MCF 10A (cell line): ENCODE data around the gene CCDC183. TPM values are rescaled to one million over a fixed set of nuclear protein-coding genes. Genes with fewer than 3 reads are reported as not detected.

Experiments used
- BruUV-seq: library from RNA; stranded (reverse); fragments of 400-500 nt; replicated peaks from 2 replicates; lab custom pipeline; 2021; lab: Mats Ljungman, UMichigan
- CTCF ChIA-PET: fragments of 300-600 bp; sonication (Branson Sonifier 250); formaldehyde crosslinking; extraction: SDS; loops from one replicate; lab custom pipeline; 2021; ENCODE audit warnings: antibody characterized with exemption, inconsistent platforms; lab: Yijun Ruan, JAX
- POLR2A ChIA-PET: fragments of 300-600, 350-650 bp; sonication (Branson Sonifier 250); formaldehyde crosslinking; extraction: SDS; loops from one replicate; lab custom pipeline; 2020; ENCODE audit warnings: antibody characterized with exemption, inconsistent platforms; lab: Yijun Ruan, JAX
- DNase-seq: peaks from one replicate; pipeline ENCODE4 v3.0.0-alpha.2; 2018; ENCODE audit not compliant: unreplicated experiment
- H3K27ac Mint-ChIP-seq: one replicate; pipeline ENCODE4 v1.8.0; 2022; ENCODE audit warnings: mild to moderate bottlenecking, low read depth, mixed read lengths; ENCODE audit not compliant: unreplicated experiment
- H3K27me3 Mint-ChIP-seq: one replicate; pipeline ENCODE4 v1.8.0; 2022; ENCODE audit warnings: mixed read lengths; ENCODE audit not compliant: insufficient read depth, unreplicated experiment
- H3K36me3 Mint-ChIP-seq: one replicate; pipeline ENCODE4 v1.8.0; 2022; ENCODE audit warnings: mild to moderate bottlenecking, moderate library complexity, mixed read lengths; ENCODE audit not compliant: insufficient read depth, unreplicated experiment
- H3K4me1 Mint-ChIP-seq: one replicate; pipeline ENCODE4 v1.8.0; 2022; ENCODE audit warnings: mixed read lengths; ENCODE audit not compliant: insufficient read depth, unreplicated experiment
- H3K4me3 Mint-ChIP-seq: one replicate; pipeline ENCODE4 v1.8.0; 2022; ENCODE audit warnings: mild to moderate bottlenecking, moderate library complexity, mixed read lengths; ENCODE audit not compliant: unreplicated experiment
- H3K9me3 Mint-ChIP-seq: one replicate; pipeline ENCODE4 v1.8.0; 2022; ENCODE audit warnings: mixed read lengths; ENCODE audit not compliant: unreplicated experiment
- CTCF ChIP-seq: fragments of 200-600 bp; IDR thresholded peaks from one replicate; pipeline ENCODE4 v1.8.0; 2022; ENCODE audit warnings: antibody characterized with exemption, mild to moderate bottlenecking; ENCODE audit not compliant: unreplicated experiment
- intact Hi-C: fragments of 100-400 bp; cut with micrococcal nuclease; formaldehyde crosslinking; loops from 2 replicates; pipeline ENCODE4 v1.14.1; 2022
- total RNA-seq: library from RNA; stranded (reverse); gene quantifications from 2 replicates; pipeline ENCODE4 v1.2.3, GENCODE V29; 2022

CCDC183 gene
- total RNA-seq, 1 experiment from 2014 or later, result 0.26 TPM

GRCh38 chr9:136825295-136826187 is 29.4 kb downstream of the CCDC183 start:
- H3K9me3 Mint-ChIP-seq, result no peaks in the 10 kb centered on the region
- H3K4me1 Mint-ChIP-seq, result no peaks in the 10 kb centered on the region
- intact Hi-C loops, result no loop called here
- peaks cover 57% of the 10 kb centered on the region for H3K36me3 Mint-ChIP-seq
- CTCF ChIA-PET, result interaction anchor here (0.6 kb wide), 1 partner anchor 16 kb away, joined by 3 read pairs; no protein-coding TSS in a partner anchor
- H3K27me3 Mint-ChIP-seq, result no peaks in the 10 kb centered on the region
- H3K4me3 Mint-ChIP-seq, result no peak overlapping the region
- no peak for DNase-seq
- POLR2A ChIA-PET, result interaction anchor here (1.1 kb wide), 1 partner anchor 25 kb away, joined by 3 read pairs; no protein-coding TSS in a partner anchor
- TF ChIP-seq CTCF, result no peak
- H3K27ac Mint-ChIP-seq, result no peak overlapping the region
- BruUV-seq, result no TSS peak

- BruUV-seq, result no TSS peak
- intact Hi-C loops, result no loop called here
- peaks cover 62% of the 10 kb centered on the region for H3K36me3 Mint-ChIP-seq
- no peaks in the 10 kb centered on the region for H3K4me1 Mint-ChIP-seq
- TF ChIP-seq CTCF, result no peak
- no peak overlapping the region for H3K4me3 Mint-ChIP-seq
- ChIA-PET CTCF (interaction anchor here (0.6 to 1.8 kb wide), 2 partner anchors 10 to 17 kb away, joined by 3 to 6 read pairs; no protein-coding TSS in a partner anchor), POLR2A (no interaction called here)
- H3K27ac Mint-ChIP-seq, result no peak overlapping the region
- DNase-seq, result no peak
- H3K9me3 Mint-ChIP-seq, result no peaks in the 10 kb centered on the region
- no peaks in the 10 kb centered on the region for H3K27me3 Mint-ChIP-seq
Measured at GRCh38 chr9:136826188-136826541, 30.0 kb downstream of the CCDC183 start.

GRCh38 chr9:136826703-136827582 is 30.8 kb downstream of the CCDC183 start:
- POLR2A ChIA-PET, result interaction anchor here (0.8 kb wide), 1 partner anchor 23 kb away, joined by 3 read pairs; no protein-coding TSS in a partner anchor
- no peaks in the 10 kb centered on the region for H3K9me3 Mint-ChIP-seq
- no peaks in the 10 kb centered on the region for H3K4me1 Mint-ChIP-seq
- peaks cover 63% of the 10 kb centered on the region for H3K36me3 Mint-ChIP-seq
- H3K27ac Mint-ChIP-seq, result no peak overlapping the region
- TF ChIP-seq CTCF, result no peak
- no peak for DNase-seq
- CTCF ChIA-PET, result interaction anchor here (0.6 to 1.8 kb wide), 2 partner anchors 11 to 18 kb away, joined by 3 to 6 read pairs; no protein-coding TSS in a partner anchor
- H3K27me3 Mint-ChIP-seq, result no peaks in the 10 kb centered on the region
- BruUV-seq, result no TSS peak
- intact Hi-C loops, result no loop called here
- H3K4me3 Mint-ChIP-seq, result no peak overlapping the region
